HG03060 (cell line): Measurements from ENCODE around the gene ADAMTSL1.

ENCODE experiments used
- ATAC-seq: cut with Tn5 transposase; IDR thresholded peaks from one replicate; pipeline ENCODE4 v1.9.1; 2021; ENCODE audit warnings: low read depth, moderate number of reproducible peaks; ENCODE audit not compliant: unreplicated experiment

The ADAMTSL1 gene

GRCh38 chr9:18499980-18500379 lies 26.0 kb downstream of the ADAMTSL1 start:
- ATAC-seq, result no peak

DNA sequence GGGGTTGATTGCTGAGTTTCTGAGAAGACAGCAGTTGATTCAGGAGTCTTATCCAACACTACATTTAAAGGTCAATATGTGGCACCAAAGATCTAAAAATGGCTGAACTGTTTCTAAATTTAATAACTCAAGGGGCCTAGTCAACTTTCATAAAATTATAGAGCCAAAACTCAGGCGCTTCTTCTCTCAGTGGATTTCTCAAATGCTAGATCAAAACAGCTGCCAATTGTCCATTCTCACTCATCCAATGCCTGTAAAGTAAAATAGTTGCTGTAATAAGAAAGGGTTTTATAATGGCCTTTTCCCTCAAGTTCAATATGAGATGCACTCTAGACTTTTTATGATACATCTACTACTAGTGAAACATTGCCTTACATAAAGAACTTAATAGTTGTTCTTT lies 26.5 kb downstream of the ADAMTSL1 start:
- ATAC-seq, result no peak

DNA sequence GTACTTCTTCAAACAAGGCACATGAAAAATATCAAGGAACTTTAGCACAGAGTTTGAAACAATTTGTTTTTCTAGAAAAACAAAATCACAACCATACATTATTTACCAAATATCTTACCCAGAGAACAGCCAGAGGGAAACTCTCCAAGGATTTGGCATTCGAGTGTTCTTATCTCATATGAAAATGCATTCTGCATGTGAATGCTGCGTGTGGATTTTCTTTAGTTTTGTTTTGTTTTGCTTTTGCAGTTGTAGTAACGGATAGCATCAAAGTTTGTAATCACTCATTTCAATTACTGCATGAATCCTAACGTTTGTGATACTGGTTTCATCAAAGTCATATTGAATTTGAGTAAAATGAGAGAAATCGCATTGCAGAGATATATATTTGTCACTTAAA lies 28.0 kb downstream of the ADAMTSL1 start:
- ATAC-seq, result no peak

GRCh38 chr9:18502546-18502945 lies 28.6 kb downstream of the ADAMTSL1 start:
- ATAC-seq, result no peak

- no peak for ATAC-seq
These were observed 30.8 kb downstream of the ADAMTSL1 start for GRCh38 chr9:18504707-18505106.

DNA sequence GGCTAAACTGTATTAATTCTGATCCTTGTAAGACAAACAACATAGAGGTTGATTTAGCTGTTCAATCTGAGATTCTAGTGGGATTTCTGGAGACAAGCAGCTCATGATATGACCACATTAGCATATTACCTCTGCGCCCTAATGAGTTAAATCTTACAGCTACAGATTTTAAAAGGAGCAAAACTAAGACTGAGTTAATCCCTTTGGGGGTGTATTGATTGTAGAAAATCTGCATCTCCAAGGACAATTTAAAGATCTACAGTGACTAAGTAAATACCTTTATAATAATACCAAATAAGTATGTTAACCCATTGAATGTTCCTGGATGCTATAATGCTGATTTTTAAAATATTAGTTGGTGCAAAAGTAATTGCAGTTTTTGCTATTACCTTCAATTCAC lies 33.2 kb downstream of the ADAMTSL1 start:
- ATAC-seq, result no peak

GRCh38 chr9:18516514-18516913 lies 42.6 kb downstream of the ADAMTSL1 start:
- ATAC-seq, result no peak

DNA sequence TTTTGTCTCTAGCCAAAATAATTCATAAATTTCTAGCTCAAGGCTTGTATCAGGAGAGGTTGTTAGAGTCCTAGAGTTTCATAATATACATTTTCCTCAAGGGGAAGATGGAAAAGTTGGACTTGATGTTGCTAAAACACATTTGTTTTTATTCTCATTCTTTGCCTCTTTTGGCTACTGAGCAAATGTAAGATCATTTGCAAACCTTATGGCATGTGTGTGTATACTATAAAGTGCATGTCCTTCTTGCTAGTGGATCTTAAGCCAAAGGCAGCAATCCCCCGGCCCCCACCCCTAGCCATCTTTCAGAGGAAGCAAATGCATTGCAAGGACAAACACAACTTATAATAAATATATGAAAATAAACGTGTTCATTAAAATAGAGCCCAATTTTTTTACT lies 43.0 kb downstream of the ADAMTSL1 start:
- ATAC-seq, result no peak

DNA sequence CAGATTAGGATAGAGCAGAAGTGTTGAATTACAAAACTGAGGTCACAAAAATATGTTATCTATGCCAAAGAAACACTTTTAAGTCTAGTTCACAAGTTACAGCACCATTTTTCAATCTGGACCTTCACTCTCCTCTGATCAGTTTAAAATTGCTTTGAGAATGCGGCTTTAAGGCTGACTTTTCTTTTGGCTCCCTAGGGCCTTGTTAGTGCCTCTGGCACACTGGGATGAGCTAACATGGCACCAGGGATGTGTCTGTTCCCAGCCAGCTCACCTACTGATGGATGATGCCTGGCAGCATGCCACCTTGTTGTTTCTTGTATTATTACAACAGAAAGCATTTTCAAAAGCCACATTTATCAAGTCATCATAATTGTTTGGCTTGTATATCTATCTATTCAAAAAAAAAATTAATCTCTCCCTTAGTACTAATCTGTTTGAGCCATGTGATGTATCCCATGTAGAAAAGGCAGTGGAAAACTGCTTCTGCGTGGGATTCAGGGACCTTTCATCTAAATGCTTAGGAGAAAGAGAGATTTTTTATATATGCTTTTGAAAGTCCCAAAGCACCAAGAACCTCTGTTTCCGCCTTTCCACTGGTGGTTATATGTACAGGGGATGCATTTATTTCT lies 46.6 kb downstream of the ADAMTSL1 start:
- ATAC-seq, result no peak

- ATAC-seq, result no peak
These were observed 52.7 kb downstream of the ADAMTSL1 start for GRCh38 chr9:18526685-18527084.

DNA sequence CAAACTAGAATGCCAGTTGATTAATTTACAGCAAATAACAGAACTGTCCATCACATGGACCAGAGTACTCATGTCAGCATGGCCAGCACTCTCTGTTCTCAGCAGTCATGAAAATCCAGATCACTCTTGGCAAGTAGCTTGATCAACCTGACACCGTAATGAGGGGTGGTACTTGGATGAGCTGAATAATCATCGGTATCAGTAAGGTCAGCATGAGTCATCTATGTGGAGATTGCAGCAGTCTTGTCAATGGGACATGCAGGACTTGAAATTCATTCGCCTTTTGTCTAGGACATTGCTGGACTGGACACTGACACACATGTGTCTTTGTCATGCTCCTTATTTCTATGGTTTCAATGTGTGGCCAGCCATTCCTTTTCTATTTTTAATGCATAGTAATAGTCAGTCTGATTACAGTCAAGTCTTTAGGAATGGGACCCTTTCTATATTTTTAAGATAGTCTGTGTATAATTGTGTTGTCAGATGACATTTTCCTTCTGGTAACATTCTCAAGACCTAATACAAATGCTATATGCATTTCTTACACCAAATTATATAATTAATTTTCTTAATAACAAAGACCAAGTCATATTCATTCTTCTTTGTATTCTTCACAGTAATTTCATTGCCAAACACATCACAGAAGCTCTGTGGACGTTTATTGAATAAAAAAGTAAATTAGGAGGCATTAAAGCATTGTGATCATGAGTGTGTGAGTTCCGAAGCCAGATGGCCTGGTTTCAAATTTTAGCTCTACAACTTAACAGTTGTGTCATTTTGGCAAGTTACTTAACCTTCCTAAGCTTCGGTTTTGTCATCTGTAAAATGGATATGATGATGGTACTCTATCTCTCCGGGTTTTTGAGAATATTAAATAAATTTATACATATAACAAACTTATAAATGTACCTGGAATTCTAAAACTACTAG lies 57.4 kb downstream of the ADAMTSL1 start:
- no peak for ATAC-seq

DNA sequence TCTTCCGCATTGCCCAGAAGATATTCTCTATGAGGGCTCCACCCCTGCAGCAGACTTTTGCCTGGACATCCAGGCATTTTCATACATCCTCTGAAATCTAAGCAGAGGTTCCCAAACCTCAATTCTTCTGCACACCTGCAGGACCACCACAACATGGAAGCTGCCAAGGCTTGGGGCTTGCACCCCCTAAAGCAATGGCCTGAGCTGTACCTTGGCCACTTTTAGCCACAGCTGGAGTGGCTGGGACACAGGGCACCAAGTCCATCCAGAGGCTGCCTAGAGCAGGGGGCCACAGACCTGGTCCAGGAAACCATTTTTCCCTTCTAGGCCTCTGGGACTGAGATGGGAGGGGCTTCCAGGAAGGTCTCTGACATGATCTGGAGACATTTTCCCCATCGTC lies 60.7 kb downstream of the ADAMTSL1 start:
- no peak for ATAC-seq

DNA sequence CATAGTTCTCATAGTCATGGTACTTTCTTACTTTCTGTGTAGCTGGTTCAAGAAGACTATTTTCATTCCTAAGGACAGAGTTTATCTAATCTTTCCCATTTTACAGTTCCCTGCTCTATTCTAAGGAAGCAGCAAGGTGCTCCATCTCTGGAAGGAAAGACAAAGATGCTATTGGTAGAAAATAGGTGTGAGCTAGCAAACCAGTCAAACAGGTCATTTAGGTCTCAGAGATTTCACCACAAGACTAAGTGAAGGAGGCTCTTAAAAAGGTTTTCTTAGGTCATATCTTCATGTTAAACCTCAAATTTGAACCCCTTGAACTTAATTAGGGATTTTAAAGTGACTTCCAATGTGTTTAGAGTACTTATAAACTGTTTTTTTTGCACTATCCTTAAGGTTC lies 62.6 kb downstream of the ADAMTSL1 start:
- ATAC-seq, result no peak

DNA sequence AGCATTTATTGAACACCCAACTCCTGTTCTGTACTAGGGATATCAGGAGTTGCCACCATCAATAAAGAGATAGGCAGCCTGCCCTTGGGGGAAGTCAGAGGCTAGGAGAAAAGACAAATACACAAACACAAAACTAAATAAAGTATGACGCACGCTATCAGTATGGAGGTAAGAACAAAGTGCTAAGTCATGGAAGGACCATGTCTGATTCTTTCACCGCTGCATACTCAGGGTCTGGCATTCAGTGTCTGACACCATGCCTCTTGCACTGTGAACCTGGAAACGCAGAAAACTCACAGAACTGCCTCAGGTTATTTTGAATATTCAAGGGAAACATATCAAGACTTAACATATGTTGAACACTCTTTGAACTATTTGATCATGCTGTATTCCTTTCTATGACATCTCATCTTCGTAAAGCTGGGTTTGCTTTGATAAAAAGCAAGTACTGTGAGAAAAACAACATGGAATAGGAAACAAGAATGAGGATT lies 65.3 kb downstream of the ADAMTSL1 start:
- no peak for ATAC-seq

- ATAC-seq, result no peak
These were observed 69.0 kb downstream of the ADAMTSL1 start for GRCh38 chr9:18542837-18543405.

DNA sequence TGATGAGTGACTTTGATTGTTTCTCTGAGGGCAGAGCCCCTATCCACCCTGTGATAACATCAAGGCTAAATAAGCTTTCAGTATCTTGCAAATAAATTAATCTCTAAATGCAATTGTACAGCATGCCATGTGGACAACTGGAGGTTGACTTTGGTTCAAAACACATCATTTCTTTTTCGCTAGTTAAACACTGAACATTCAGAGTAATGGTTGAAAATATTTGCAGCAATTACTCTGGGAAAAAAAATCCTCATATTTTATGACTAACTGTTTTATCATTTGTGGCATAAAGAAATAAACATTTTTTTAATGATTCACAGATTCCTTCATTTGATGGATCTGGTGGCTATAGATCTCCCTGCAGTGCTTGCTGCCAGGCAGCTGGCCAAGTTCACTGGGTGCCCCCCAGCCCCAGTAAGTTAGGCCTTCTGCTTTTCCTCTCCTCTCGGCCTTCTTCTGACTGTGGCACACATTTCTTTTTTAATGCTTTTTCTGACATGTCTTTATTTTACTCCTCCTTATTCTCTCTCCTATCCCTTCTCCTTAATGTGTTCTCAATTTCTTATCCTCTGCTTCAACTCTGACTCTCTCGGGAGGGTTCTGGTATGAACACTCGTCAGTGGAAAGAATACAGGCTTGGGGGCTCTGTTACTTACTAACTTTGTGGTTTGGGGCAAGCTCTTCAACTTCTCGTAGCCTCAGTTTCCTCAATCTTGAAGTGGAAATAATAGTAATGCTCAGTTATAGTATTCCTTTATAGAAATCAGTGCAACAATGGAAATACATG lies 69.6 kb downstream of the ADAMTSL1 start:
- no peak for ATAC-seq

DNA sequence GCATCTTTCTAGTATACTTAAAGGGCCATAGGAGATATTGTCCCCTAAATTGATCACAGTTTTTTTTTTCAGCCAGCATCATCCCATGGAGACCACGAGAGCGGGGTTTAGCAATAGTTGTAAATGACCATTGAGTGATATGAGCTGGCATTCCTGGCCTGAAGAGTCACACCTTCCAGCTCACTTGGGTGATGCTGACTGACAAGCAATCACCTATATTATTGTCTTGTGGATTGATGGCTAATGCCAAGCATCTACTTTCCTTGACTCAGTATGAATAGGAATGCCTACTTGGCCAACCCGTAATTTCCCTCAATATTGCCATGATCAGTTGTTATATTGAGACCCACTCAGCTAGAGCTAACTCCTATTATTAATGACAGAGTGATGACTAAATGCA lies 70.5 kb downstream of the ADAMTSL1 start:
- no peak for ATAC-seq

DNA sequence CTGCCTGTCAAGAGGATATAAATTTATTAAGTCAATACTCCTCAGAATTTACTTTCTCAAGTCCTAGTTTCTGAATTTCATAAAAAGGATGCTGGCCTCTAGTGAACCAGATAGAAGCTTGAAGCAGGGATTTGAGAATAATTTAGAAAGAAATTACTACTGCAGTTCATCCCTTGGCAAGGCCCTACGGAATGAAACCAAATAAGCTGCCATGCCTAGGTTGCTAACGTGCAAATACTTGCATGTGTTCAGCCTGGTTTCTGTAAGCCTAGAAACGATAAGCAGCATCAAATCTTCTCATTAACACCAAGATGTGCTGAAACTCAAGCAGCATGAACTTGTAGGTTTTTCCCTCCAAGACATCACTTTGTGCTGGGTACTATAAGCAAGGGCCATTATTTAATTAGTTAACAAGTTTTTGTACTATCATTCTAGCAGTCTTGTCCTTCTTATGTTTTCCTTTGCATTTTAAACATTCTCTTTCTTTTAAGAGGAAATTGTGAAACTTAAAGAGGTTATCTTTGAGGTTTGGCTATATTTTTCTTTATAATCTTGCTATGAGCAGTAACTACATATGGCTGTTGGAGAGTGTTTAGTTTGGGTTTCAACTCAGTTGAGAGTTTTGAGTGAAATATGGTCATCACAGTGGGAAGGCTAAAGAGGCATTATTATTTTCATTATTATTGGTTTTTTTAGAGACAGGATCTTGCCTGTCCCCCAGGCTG lies 71.8 kb downstream of the ADAMTSL1 start:
- ATAC-seq, result no peak

DNA sequence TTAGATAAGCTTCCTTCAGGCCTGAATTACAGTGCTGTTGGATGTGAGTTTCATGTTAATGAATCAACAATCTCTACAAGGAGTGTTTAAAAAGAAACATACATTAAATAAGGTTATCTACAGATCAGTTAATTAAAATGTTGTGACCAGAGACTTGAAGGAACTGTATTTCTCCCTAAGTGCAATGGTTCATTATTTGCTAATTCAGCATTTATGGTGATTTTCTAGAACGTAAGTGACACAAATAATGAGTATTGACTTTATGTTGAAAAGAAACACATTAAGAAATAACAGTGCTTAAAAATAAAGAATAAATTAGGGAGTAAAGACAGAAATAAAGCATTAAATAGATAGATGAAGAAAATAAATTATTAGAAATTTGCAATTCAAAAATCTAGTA lies 74.5 kb downstream of the ADAMTSL1 start:
- no peak for ATAC-seq

- no peak for ATAC-seq
These were observed 75.8 kb downstream of the ADAMTSL1 start for GRCh38 chr9:18549772-18550171.
